ENCODE data around the gene LAGE3. TPM values are rescaled to one million over a fixed set of nuclear protein-coding genes. Genes with fewer than 3 reads are reported as not detected.

The LAGE3 gene
- total and polyA plus RNA-seq, 10 of the 15 experiments (the other 5 are each of a cell fraction or from before 2014, with no cell fraction given), result 5.3 to 63.7 (median 19.7) TPM

- no TSS peak for BruUV-seq (replicated peaks)
- in situ Hi-C loops (cut with MboI), result no loop called here
- Histone ChIP-seq H4K20me1 (ENCODE audit: control insufficient read depth, insufficient read depth) (no peaks in the 10 kb centered on the region), H3K27me3 (replicated peaks in 1 of 2; ENCODE audit: control insufficient read depth in 2 of 2, insufficient read depth in 2 of 2, low read length in 1 of 2) (no peaks in the 10 kb centered on the region), H2AFZ (ENCODE audit: control insufficient read depth, low read depth, low read length) (no peak overlapping the region), H3K9ac (ENCODE audit: control insufficient read depth, insufficient read depth, low read length) (no peak overlapping the region), H3K79me2 (ENCODE audit: control insufficient read depth, insufficient read depth, low read length) (no peaks in the 10 kb centered on the region; the same call in none of the 2 replicates), H3K36me3 (ENCODE audit: control insufficient read depth in 2 of 2, insufficient read depth in 2 of 2, low read length in 1 of 2) (no peaks in the 10 kb centered on the region), H3K27ac (ENCODE audit: control insufficient read depth, insufficient read depth) (no peak overlapping the region), H3K4me3 (no peak overlapping the region), H3K9me3 (replicated peaks; ENCODE audit: control insufficient read depth, insufficient read depth, low read length) (no peaks in the 10 kb centered on the region; the same call in 2 of the 3 replicates), H3K4me2 (ENCODE audit: control insufficient read depth, insufficient read depth) (no peak overlapping the region), H3K4me1 (ENCODE audit: control insufficient read depth, insufficient read depth, low read length) (no peaks in the 10 kb centered on the region)
- FAIRE-seq (no peak), DNase-seq (ENCODE audit: low read depth, low spot score) (no peak), ATAC-seq (no peak)
- intact Hi-C loops (cut with micrococcal nuclease; ENCODE audit: unreplicated experiment), result loop anchor here (5.0 kb wide), 1 partner anchor 42 kb away; the partner anchor contains the start of gene LAGE3
- 78% methylated on average over 7 of the region's 8 CpGs for WGBS (ENCODE audit: insufficient coverage, insufficient replicate concordance, low lambda C conversion rate, missing lambda C conversion rate)
- CTCF ChIA-PET, result no interaction called here
- RAD21 ChIA-PET (ENCODE audit: unreplicated experiment), result interaction anchor here (0.7 kb wide), 1 partner anchor 140 kb away, joined by 3 read pairs; the partner anchor contains the start of gene EMD
- POLR2A ChIA-PET, result interaction anchor here (0.7 kb wide), 1 partner anchor 120 kb away, joined by 6 read pairs; no protein-coding TSS in a partner anchor
- SMC1A ChIA-PET (ENCODE audit: uncharacterized antibody, unreplicated experiment), result interaction anchor here (1.1 kb wide), 1 partner anchor 14 kb away, joined by 3 read pairs; no protein-coding TSS in a partner anchor
- TF ChIP-seq, protein P1, sequence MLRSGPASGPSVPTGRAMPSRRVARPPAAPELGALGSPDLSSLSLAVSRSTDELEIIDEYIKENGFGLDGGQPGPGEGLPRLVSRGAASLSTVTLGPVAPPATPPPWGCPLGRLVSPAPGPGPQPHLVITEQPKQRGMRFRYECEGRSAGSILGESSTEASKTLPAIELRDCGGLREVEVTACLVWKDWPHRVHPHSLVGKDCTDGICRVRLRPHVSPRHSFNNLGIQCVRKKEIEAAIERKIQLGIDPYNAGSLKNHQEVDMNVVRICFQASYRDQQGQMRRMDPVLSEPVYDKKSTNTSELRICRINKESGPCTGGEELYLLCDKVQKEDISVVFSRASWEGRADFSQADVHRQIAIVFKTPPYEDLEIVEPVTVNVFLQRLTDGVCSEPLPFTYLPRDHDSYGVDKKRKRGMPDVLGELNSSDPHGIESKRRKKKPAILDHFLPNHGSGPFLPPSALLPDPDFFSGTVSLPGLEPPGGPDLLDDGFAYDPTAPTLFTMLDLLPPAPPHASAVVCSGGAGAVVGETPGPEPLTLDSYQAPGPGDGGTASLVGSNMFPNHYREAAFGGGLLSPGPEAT (IDR thresholded peaks at IDR 0.05; ENCODE audit: low read depth), result no peak
- TF ChIP-seq ZZZ3 (IDR thresholded peaks at IDR 0.05; ENCODE audit: control insufficient read depth, insufficient read length, low read depth) (no peak), ATF7 (IDR thresholded peaks at IDR 0.05; ENCODE audit: low read depth) (no peak), PAX5 (IDR thresholded peaks at IDR 0.05; ENCODE audit: borderline replicate concordance, low read depth, low read length) (no peak), CHD2 (IDR thresholded peaks at IDR 0.05; ENCODE audit: borderline replicate concordance, low read depth, low read length) (no peak), NR2C1 (IDR thresholded peaks at IDR 0.05) (no peak), STAT1 (conservative IDR thresholded peaks at IDR 0.05) (no peak), ZNF592 (IDR thresholded peaks at IDR 0.05) (no peak), EZH2 (IDR thresholded peaks at IDR 0.05; ENCODE audit: borderline replicate concordance, control insufficient read depth, low read depth, low read length) (no peak)
- TF ChIP-seq, protein P2, sequence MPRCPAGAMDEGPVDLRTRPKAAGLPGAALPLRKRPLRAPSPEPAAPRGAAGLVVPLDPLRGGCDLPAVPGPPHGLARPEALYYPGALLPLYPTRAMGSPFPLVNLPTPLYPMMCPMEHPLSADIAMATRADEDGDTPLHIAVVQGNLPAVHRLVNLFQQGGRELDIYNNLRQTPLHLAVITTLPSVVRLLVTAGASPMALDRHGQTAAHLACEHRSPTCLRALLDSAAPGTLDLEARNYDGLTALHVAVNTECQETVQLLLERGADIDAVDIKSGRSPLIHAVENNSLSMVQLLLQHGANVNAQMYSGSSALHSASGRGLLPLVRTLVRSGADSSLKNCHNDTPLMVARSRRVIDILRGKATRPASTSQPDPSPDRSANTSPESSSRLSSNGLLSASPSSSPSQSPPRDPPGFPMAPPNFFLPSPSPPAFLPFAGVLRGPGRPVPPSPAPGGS (IDR thresholded peaks at IDR 0.05; ENCODE audit: borderline replicate concordance, insufficient read depth, low read depth, low read length, poor library complexity, severe bottlenecking), result no peak
- TF ChIP-seq, protein P3, sequence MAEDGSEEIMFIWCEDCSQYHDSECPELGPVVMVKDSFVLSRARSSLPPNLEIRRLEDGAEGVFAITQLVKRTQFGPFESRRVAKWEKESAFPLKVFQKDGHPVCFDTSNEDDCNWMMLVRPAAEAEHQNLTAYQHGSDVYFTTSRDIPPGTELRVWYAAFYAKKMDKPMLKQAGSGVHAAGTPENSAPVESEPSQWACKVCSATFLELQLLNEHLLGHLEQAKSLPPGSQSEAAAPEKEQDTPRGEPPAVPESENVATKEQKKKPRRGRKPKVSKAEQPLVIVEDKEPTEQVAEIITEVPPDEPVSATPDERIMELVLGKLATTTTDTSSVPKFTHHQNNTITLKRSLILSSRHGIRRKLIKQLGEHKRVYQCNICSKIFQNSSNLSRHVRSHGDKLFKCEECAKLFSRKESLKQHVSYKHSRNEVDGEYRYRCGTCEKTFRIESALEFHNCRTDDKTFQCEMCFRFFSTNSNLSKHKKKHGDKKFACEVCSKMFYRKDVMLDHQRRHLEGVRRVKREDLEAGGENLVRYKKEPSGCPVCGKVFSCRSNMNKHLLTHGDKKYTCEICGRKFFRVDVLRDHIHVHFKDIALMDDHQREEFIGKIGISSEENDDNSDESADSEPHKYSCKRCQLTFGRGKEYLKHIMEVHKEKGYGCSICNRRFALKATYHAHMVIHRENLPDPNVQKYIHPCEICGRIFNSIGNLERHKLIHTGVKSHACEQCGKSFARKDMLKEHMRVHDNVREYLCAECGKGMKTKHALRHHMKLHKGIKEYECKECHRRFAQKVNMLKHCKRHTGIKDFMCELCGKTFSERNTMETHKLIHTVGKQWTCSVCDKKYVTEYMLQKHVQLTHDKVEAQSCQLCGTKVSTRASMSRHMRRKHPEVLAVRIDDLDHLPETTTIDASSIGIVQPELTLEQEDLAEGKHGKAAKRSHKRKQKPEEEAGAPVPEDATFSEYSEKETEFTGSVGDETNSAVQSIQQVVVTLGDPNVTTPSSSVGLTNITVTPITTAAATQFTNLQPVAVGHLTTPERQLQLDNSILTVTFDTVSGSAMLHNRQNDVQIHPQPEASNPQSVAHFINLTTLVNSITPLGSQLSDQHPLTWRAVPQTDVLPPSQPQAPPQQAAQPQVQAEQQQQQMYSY (CRISPR knock-in tag; IDR thresholded peaks at IDR 0.05), result no peak
These were observed 40.3 kb upstream of the LAGE3 start for GRCh38 chrX:154519389-154519788.

All from GM12878 (cell line).